ENCODE results near the gene ARHGAP6.

ARHGAP6 gene

GRCh38 chrX:11138498-11139390, 527.0 kb downstream of the ARHGAP6 start:
- H3K9me2 ChIP-seq (replicated peaks; ENCODE audit: insufficient read depth, low read length) = no peaks in the 10 kb centered on the region
- no peak overlapping the region for H3K4me2 ChIP-seq (ENCODE audit: low read depth, low read length)
- H2AFZ ChIP-seq (ENCODE audit: low read length) = no peak overlapping the region
- no peak overlapping the region for H3K9ac ChIP-seq (ENCODE audit: low read length)
- no peak for DNase-seq
- no peaks in the 10 kb centered on the region for H3K36me3 ChIP-seq (replicated peaks; ENCODE audit: insufficient read depth, low read length)
- no peaks in the 10 kb centered on the region for H3K27me3 ChIP-seq (replicated peaks; ENCODE audit: insufficient read depth, low read length)
- no peaks in the 10 kb centered on the region for H3F3A ChIP-seq (ENCODE audit: insufficient read depth, low read length)
- no peak overlapping the region for H3K4me3 ChIP-seq (ENCODE audit: low read length)
- H3K4me1 ChIP-seq (ENCODE audit: low read length) = no peaks in the 10 kb centered on the region
- no peak for TF ChIP-seq EZH2phosphoT487 (IDR thresholded peaks at IDR 0.05; ENCODE audit: low read length)
- no peaks in the 10 kb centered on the region for H3K9me3 ChIP-seq (replicated peaks; ENCODE audit: insufficient read depth, low read length)
- H3K27ac ChIP-seq (ENCODE audit: low read length) = no peak overlapping the region
- H4K20me1 ChIP-seq (ENCODE audit: insufficient read depth, low read length) = no peaks in the 10 kb centered on the region
- no peaks in the 10 kb centered on the region for H3K79me2 ChIP-seq (ENCODE audit: low read length)

DNA sequence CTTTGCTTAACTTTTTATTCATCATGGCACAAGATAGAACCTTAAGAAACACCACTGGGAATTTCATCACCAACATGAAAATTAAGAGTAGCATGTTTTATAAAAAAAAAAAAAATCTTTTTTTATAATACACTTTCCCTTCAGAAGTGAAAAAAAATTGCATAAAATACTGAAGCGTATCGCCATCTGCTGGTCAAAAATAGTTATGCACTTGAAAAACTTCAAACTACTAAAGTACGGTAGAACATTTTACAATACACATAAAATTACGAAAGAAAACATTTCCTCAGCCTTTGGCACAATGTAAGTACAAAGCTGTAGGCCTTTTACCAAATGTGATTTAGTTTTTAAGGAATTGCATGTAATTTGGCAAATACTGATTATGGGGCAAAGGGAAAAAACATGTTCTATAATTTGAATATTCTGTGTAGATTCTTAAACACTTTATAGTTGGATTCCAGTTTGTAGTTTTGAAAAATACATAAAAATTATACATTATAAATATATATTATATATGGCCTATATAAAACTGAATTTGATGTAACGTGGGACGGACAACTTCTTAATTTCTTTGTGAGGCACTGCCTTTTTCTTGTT, 528.1 kb downstream of the ARHGAP6 start:
- no peak overlapping the region for H3K4me3 ChIP-seq (ENCODE audit: low read length)
- peak; percentile 28 for DNase-seq
- no peak overlapping the region for H2AFZ ChIP-seq (ENCODE audit: low read length)

DNA sequence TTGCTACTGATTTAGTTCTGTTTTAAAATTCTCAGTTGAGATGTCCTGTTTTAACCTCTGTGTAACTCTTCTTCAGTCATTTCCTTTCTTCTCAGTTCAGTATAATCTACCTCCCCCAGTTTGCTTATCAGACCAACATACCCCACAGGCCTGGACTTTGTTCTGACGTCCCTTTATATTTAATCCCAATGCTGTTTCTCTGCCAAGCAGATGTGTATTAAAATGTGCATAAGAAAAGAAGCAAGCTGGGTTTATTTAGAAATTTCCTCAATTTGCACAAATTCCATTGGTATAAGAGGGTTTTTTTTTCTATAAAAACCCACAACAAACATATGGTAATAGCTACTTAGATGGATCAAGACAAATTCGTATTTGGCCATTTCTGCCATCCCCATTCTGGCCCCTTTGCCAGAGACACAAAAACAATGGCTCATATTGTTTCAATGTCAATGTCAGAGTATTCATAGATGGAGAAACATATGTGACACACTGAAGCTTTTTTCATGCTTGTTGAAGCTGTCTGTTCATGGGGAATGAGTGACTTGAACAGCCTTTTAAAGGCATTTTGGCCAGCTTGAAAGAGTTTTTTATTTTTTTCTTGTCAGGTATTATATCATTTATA, 530.0 kb downstream of the ARHGAP6 start:
- H3K4me2 ChIP-seq (ENCODE audit: low read depth, low read length) = no peak overlapping the region
- H3K4me1 ChIP-seq (ENCODE audit: low read length) = no peaks in the 10 kb centered on the region
- no peak for DNase-seq
- no peaks in the 10 kb centered on the region for H3K36me3 ChIP-seq (replicated peaks; ENCODE audit: insufficient read depth, low read length)
- no peak overlapping the region for H3K4me3 ChIP-seq (ENCODE audit: low read length)
- no peaks in the 10 kb centered on the region for H3F3A ChIP-seq (ENCODE audit: insufficient read depth, low read length)
- H2AFZ ChIP-seq (ENCODE audit: low read length) = no peak overlapping the region
- H3K9me3 ChIP-seq (replicated peaks; ENCODE audit: insufficient read depth, low read length) = no peaks in the 10 kb centered on the region
- H3K9ac ChIP-seq (ENCODE audit: low read length) = no peak overlapping the region
- H4K20me1 ChIP-seq (ENCODE audit: insufficient read depth, low read length) = no peaks in the 10 kb centered on the region
- no peak overlapping the region for H3K27ac ChIP-seq (ENCODE audit: low read length)
- H3K79me2 ChIP-seq (ENCODE audit: low read length) = no peaks in the 10 kb centered on the region
- H3K9me2 ChIP-seq (replicated peaks; ENCODE audit: insufficient read depth, low read length) = no peaks in the 10 kb centered on the region
- H3K27me3 ChIP-seq (replicated peaks; ENCODE audit: insufficient read depth, low read length) = no peaks in the 10 kb centered on the region
- TF ChIP-seq, protein P1, sequence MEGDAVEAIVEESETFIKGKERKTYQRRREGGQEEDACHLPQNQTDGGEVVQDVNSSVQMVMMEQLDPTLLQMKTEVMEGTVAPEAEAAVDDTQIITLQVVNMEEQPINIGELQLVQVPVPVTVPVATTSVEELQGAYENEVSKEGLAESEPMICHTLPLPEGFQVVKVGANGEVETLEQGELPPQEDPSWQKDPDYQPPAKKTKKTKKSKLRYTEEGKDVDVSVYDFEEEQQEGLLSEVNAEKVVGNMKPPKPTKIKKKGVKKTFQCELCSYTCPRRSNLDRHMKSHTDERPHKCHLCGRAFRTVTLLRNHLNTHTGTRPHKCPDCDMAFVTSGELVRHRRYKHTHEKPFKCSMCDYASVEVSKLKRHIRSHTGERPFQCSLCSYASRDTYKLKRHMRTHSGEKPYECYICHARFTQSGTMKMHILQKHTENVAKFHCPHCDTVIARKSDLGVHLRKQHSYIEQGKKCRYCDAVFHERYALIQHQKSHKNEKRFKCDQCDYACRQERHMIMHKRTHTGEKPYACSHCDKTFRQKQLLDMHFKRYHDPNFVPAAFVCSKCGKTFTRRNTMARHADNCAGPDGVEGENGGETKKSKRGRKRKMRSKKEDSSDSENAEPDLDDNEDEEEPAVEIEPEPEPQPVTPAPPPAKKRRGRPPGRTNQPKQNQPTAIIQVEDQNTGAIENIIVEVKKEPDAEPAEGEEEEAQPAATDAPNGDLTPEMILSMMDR (IDR thresholded peaks at IDR 0.05; ENCODE audit: low read length) = no peak
- no peak for TF ChIP-seq EZH2 (optimal IDR thresholded peaks at IDR 0.05; ENCODE audit: low read depth, low read length)
- TF ChIP-seq EZH2phosphoT487 (IDR thresholded peaks at IDR 0.05; ENCODE audit: low read length) = no peak

More for the DNA sequence above, 528.1 kb downstream of the ARHGAP6 start:
- Histone ChIP-seq H3K79me2 (ENCODE audit: low read length) (no peaks in the 10 kb centered on the region), H4K20me1 (ENCODE audit: insufficient read depth, low read length) (no peaks in the 10 kb centered on the region), H3K9me2 (replicated peaks; ENCODE audit: insufficient read depth, low read length) (no peaks in the 10 kb centered on the region), H3K9ac (ENCODE audit: low read length) (no peak overlapping the region), H3F3A (ENCODE audit: insufficient read depth, low read length) (no peaks in the 10 kb centered on the region), H3K4me2 (ENCODE audit: low read depth, low read length) (no peak overlapping the region), H3K9me3 (replicated peaks; ENCODE audit: insufficient read depth, low read length) (no peaks in the 10 kb centered on the region), H3K27ac (ENCODE audit: low read length) (no peak overlapping the region), H3K4me1 (ENCODE audit: low read length) (no peaks in the 10 kb centered on the region), H3K27me3 (replicated peaks; ENCODE audit: insufficient read depth, low read length) (no peaks in the 10 kb centered on the region), H3K36me3 (replicated peaks; ENCODE audit: insufficient read depth, low read length) (no peaks in the 10 kb centered on the region)
- TF ChIP-seq EZH2phosphoT487 (IDR thresholded peaks at IDR 0.05; ENCODE audit: low read length) (no peak), EZH2 (optimal IDR thresholded peaks at IDR 0.05; ENCODE audit: low read depth, low read length) (no peak)
- TF ChIP-seq, protein P1 (IDR thresholded peaks at IDR 0.05; ENCODE audit: low read length) = peak; percentile 45
